GM10248 (cell line): ENCODE results near the gene GSK3B.

Source experiments
- CTCF ChIA-PET: fragments of 300-600 bp; sonication (Branson Sonifier 250); formaldehyde crosslinking; extraction: SDS; loops from one replicate; lab custom pipeline; 2021; ENCODE audit warnings: antibody characterized with exemption; lab: Yijun Ruan, JAX
- POLR2A ChIA-PET: fragments of 350-650 bp; sonication (Branson Sonifier 250); formaldehyde crosslinking; extraction: SDS; loops from one replicate; lab custom pipeline; 2020; ENCODE audit warnings: antibody characterized with exemption; lab: Yijun Ruan, JAX
- DNase-seq: peaks from one replicate; pipeline ENCODE4 v3.0.0; 2012; ENCODE audit errors: extremely low spot score
- TF ChIP-seq, protein P1 (sequence below): IDR thresholded peaks from 2 replicates; pipeline ENCODE4 v1.5.1; 2012; ENCODE audit warnings: mild to moderate bottlenecking, low read depth; ENCODE audit errors: extremely low read depth, missing control alignments, control extremely low read depth

GSK3B gene

DNA sequence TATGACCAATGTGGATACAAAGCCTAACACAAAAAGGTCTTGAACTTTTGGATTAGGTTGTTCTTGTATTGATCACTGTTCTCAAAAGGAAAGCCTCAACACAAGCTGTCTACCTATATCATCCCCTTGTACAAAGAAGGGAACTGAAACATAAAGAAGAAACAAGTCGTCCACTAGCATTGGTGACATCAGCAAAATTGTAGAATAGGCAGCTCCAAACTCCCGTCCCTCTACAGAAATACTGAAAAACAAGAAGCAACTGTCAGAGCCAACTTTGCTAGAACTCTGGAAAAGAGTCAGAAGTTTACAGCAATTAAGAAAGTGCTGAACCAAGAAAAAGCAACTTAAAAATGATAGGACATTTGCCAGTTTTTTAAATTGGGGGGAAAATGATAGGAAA lies 319.8 kb downstream of the GSK3B start:
- peak; percentile 40 for DNase-seq
- CTCF ChIA-PET = interaction anchor here (1.5 kb wide), 1 partner anchor 19 kb away, joined by 3 read pairs; no protein-coding TSS in a partner anchor
- TF ChIP-seq, protein P1, sequence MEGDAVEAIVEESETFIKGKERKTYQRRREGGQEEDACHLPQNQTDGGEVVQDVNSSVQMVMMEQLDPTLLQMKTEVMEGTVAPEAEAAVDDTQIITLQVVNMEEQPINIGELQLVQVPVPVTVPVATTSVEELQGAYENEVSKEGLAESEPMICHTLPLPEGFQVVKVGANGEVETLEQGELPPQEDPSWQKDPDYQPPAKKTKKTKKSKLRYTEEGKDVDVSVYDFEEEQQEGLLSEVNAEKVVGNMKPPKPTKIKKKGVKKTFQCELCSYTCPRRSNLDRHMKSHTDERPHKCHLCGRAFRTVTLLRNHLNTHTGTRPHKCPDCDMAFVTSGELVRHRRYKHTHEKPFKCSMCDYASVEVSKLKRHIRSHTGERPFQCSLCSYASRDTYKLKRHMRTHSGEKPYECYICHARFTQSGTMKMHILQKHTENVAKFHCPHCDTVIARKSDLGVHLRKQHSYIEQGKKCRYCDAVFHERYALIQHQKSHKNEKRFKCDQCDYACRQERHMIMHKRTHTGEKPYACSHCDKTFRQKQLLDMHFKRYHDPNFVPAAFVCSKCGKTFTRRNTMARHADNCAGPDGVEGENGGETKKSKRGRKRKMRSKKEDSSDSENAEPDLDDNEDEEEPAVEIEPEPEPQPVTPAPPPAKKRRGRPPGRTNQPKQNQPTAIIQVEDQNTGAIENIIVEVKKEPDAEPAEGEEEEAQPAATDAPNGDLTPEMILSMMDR = no peak
- POLR2A ChIA-PET = no interaction called here
